ENCODE results near the gene SUMF1.

The SUMF1 gene

GRCh38 chr3:4466741-4467521 lies at the start of gene SUMF1:
Gene SUMF1 (minus strand): TSS chr3:4467269. CDS start chr3:4467245, 24 bp downstream.
- peak; percentile 89 for DNase-seq

GRCh38 chr3:4515916-4516579 lies 49.0 kb upstream of the SUMF1 start:
- no peak for DNase-seq

DNA sequence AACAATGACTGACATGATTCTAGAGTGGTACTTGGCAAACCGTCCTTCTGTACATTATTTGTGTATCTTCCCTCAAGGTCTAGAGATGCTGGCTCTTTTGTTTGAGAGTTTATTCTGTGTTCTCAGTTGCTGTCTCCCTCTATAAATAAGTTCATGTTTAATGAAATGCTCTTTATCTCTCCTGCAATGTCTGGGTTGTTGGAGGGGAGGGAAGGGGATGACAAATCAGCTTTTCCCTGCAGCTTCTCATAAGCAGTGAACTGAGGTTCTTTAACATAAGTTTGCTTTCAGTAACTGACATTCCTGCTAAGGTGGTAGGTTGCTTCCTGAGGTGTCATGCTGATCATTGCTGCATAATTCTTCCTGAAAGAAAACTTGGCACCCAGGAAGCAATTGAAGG lies 47.8 kb upstream of the SUMF1 start:
- DNase-seq, result no peak

DNA sequence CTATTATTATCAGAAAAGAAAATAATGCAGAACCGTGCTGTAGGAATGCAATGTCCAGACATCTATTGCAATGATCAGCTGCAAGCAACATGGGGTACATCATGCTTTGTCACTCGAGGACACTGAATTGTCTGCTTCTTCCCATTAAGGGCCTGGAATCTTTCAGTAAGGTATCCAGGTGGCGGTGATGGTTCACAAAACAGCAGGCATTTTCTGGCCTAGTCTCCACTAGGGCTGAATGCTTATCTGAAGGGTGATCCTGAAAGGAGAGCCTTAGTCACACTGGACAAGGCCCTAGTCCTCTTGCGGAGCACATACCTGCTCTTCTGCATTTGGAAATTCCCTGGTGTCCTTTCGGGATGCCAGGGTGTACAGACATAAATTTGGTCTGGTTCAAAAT lies 47.3 kb upstream of the SUMF1 start:
- no peak for DNase-seq

GRCh38 chr3:4512895-4513616 lies 46.0 kb upstream of the SUMF1 start:
- DNase-seq, result no peak

DNA sequence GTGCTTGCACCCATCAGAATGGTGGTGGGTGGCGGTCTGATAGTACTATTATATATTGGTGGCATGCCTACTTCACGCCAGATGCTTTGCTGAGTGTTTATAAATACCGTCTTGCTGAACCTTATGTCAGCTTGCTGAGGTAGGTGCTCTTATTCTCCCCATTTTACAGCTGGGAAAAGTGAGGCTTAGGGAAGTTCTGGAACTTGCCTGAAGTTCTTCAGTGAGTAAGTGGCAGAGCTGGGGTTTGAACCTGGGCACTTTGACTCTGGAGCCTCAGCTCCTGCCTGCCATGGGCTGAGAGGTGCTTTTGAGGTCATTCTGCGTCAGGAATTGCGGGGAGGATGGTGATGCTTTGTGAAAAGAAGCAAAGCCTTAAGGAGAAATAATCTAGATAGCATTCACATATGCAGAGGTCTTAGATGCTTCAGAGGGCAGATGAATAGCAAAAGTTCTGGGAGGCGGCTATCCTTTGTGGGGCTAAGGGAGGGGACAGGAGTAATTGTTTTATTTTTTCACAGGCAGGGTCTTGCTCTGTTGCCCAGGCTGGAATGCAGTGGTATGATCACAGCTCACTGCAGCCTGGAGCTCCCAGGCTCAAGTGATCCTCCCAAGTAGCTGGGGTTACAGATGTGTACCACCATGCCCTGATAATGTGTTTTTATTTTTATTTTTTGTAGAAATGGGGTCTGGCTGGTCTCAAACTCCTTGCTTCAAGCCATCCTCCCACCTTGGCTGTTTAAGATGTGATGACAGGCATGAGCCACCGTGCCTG lies 44.6 kb upstream of the SUMF1 start:
- DNase-seq, result no peak

- DNase-seq, result no peak
Observed at GRCh38 chr3:4509983-4510755, 43.1 kb upstream of the SUMF1 start.

DNA sequence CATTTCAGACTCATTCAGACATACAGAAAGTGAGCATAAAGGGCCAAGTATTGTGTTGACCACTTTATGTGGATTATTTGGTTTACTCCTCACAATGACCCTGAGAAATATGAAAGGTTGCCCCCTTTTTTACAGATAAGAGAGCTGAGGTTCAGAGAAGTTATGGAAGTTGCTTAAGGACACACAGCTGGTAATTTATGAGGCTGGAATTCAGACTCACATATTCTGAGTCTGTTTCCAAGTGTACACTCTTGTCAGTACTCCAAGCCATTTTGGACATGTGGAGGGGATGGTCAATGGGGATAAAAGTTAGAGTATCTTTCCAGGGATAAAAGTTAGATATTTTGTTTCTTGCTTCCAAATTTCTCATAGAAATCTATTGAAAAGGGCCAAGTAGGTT lies 42.0 kb upstream of the SUMF1 start:
- no peak for DNase-seq

GRCh38 chr3:4508048-4508981 lies 41.2 kb upstream of the SUMF1 start:
- no peak for DNase-seq

- no peak for DNase-seq
Observed at GRCh38 chr3:4507024-4507596, 40.0 kb upstream of the SUMF1 start.

GRCh38 chr3:4506559-4507023 lies 39.5 kb upstream of the SUMF1 start:
- DNase-seq, result no peak

- DNase-seq, result no peak
Observed at GRCh38 chr3:4505688-4506558, 38.9 kb upstream of the SUMF1 start.

DNA sequence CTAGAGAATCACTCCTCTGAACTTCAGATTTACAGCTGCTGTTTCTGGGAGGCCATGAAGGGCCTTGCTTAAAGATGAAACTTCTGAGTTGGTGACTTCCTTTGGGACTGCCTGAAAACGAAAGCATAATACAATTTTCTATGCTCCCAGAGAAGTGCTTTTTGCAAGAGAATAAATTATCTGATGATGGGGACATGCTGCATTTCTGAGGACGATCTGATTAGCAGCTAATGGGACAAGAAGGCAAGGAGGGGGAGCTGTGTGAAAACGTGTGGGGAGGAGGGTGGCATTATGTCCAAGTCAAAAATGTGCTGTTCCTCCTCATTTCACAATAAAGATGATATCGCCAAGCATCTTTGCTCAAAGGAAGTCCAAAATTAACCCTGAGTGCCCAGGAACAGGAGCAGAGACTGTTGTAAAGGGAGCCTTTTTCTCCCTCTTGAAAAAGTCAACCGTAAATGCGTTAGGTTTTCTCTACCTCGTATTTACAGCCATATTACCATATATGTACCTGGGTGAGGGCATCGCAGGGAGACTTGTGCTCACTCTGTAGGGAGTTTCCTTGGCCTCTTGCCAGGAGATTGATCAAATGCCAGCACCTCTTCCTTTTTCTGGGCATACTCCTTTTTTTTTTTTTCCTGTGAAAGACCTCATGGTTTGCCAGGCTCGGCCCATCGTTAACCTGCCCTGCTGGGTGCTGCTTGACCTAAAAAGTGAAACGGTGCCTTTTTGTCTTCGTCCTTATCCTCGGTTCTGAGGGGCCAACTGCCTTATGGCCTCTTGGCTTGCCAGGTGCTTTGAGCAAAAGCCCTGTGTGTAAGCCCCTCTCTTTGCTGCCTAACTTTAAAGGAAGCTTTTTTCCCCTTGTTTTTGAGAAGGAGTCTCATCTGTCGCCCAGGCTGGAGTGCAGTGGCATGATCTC lies 37.5 kb upstream of the SUMF1 start:
- DNase-seq, result no peak

DNA sequence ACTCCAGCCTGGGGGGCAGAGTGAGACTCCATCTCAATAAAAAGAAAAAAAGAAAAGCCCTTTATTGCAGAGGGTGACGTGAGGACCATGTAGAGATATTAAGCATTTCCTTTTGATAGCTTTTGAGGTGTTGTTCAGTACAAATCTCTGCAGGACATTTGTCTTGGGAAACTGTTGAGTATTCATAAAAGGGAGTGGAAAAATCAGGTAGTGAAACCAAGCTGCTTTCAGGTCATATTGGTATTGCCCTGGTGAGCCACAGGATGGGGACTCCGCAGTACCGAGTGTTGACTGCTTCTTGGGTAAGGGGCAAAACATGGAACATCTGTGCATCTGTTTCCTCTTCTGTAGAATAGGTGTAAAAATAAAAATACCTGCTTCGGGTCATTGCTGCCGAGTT lies 36.0 kb upstream of the SUMF1 start:
- no peak for DNase-seq

GRCh38 chr3:4501927-4502326 lies 34.9 kb upstream of the SUMF1 start:
- DNase-seq, result no peak

- DNase-seq, result no peak
Observed at GRCh38 chr3:4501437-4501836, 34.4 kb upstream of the SUMF1 start.

- DNase-seq, result no peak
Observed at GRCh38 chr3:4498446-4498845, 31.4 kb upstream of the SUMF1 start.

GRCh38 chr3:4497843-4498324 lies 30.8 kb upstream of the SUMF1 start:
- DNase-seq, result no peak
